ENCODE results near the gene NDUFV2. TPM values are rescaled to one million over a fixed set of nuclear protein-coding genes. Genes with fewer than 3 reads are reported as not detected.
A peak's percentile ranks its signal among the peaks of the same experiment; 100 is the strongest.

Gene NDUFV2
- total and polyA plus RNA-seq, 2 of the 13 experiments (the other 11 are each of a cell fraction or from before 2014, with no cell fraction given): 216 to 299 TPM

DNA sequence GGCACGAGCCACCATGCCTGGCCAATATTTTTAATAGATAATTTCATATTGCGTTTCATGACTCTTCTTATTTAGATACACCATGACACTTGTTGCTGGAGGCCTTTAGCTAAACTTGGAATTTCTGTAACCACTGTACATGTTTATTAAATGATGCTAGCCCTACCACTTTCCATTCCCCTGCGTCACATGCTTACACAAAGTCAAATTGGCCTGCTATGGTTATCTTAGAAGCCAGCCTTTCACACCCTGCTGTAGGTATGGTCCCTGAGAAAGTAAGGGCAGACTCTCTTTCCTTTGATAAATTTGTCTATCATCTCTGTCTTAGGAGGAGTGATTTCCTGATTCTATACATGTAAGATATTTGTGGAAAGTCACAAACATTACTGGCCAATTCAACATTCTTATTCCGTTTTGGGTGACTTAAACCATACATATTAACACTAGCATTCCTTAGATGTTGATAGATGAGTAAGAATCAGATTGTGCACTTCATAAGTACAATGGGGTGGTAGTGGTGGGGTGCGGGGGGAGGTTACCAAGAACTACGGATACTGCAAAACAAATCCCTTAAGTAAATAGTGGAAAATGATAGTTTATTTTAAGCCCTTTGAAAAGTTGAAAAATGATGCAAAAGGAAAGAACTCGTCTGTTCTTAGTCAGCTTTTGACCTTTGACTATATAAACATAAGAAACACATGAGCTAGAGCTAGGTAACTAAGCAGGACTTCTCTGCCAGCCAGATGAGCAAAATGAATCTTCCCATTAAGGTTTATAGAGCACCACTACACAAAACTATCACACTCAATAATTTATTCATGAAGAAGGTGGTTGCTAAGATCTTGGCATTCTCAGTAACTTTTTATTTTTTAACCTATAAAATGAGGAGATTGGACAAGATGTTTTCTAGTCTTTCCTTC lies 7.9 kb upstream of the NDUFV2 start (continued):
- TF ChIP-seq GPN1 (CRISPR knock-in tag; IDR thresholded peaks at IDR 0.05; ENCODE audit: borderline replicate concordance): no peak
- TF ChIP-seq, protein P1, sequence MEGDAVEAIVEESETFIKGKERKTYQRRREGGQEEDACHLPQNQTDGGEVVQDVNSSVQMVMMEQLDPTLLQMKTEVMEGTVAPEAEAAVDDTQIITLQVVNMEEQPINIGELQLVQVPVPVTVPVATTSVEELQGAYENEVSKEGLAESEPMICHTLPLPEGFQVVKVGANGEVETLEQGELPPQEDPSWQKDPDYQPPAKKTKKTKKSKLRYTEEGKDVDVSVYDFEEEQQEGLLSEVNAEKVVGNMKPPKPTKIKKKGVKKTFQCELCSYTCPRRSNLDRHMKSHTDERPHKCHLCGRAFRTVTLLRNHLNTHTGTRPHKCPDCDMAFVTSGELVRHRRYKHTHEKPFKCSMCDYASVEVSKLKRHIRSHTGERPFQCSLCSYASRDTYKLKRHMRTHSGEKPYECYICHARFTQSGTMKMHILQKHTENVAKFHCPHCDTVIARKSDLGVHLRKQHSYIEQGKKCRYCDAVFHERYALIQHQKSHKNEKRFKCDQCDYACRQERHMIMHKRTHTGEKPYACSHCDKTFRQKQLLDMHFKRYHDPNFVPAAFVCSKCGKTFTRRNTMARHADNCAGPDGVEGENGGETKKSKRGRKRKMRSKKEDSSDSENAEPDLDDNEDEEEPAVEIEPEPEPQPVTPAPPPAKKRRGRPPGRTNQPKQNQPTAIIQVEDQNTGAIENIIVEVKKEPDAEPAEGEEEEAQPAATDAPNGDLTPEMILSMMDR (CRISPR knock-in tag; IDR thresholded peaks at IDR 0.05): no peak
- peak in 1 of 2 experiments; percentile 83; a peak in 2 of 4 replicates for TF ChIP-seq NR2F1 (CRISPR knock-in tag; IDR thresholded peaks at IDR 0.05)
- TF ChIP-seq, protein P2, sequence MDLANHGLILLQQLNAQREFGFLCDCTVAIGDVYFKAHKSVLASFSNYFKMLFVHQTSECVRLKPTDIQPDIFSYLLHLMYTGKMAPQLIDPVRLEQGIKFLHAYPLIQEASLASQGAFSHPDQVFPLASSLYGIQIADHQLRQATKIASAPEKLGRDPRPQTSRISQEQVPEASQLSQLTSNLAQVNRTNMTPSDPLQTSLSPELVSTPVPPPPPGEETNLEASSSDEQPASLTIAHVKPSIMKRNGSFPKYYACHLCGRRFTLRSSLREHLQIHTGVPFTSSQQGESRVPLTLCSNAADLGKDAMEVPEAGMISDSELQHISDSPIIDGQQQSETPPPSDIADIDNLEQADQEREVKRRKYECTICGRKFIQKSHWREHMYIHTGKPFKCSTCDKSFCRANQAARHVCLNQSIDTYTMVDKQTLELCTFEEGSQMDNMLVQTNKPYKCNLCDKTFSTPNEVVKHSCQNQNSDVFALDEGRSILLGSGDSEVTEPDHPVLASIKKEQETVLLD (CRISPR knock-in tag; IDR thresholded peaks at IDR 0.05; ENCODE audit: low read depth): no peak
- peak; percentile 77 for TF ChIP-seq RXRB (CRISPR knock-in tag; IDR thresholded peaks at IDR 0.05; ENCODE audit: borderline replicate concordance)
- TF ChIP-seq RFX1 (IDR thresholded peaks at IDR 0.05): peak; percentile 5; the same call in 1 of the 2 replicates
- 0 out of 2 replicates have a peak, but pooled peaks have one; percentile 16 for TF ChIP-seq ZNF12 (CRISPR knock-in tag; IDR thresholded peaks at IDR 0.05)
- TF ChIP-seq MIER3 (CRISPR knock-in tag; IDR thresholded peaks at IDR 0.05; ENCODE audit: borderline replicate concordance): no peak
- TF ChIP-seq, protein P3, sequence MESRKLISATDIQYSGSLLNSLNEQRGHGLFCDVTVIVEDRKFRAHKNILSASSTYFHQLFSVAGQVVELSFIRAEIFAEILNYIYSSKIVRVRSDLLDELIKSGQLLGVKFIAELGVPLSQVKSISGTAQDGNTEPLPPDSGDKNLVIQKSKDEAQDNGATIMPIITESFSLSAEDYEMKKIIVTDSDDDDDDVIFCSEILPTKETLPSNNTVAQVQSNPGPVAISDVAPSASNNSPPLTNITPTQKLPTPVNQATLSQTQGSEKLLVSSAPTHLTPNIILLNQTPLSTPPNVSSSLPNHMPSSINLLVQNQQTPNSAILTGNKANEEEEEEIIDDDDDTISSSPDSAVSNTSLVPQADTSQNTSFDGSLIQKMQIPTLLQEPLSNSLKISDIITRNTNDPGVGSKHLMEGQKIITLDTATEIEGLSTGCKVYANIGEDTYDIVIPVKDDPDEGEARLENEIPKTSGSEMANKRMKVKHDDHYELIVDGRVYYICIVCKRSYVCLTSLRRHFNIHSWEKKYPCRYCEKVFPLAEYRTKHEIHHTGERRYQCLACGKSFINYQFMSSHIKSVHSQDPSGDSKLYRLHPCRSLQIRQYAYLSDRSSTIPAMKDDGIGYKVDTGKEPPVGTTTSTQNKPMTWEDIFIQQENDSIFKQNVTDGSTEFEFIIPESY (CRISPR knock-in tag; IDR thresholded peaks at IDR 0.05): no peak
- no peak for TF ChIP-seq ATF7 (IDR thresholded peaks at IDR 0.05)
- TF ChIP-seq ATF7 (CRISPR knock-in tag; IDR thresholded peaks at IDR 0.05): no peak
- TF ChIP-seq FOXJ3 (CRISPR knock-in tag; IDR thresholded peaks at IDR 0.05; ENCODE audit: borderline replicate concordance): no peak; the same call in 1 of the 2 replicates
- TF ChIP-seq, protein P4, sequence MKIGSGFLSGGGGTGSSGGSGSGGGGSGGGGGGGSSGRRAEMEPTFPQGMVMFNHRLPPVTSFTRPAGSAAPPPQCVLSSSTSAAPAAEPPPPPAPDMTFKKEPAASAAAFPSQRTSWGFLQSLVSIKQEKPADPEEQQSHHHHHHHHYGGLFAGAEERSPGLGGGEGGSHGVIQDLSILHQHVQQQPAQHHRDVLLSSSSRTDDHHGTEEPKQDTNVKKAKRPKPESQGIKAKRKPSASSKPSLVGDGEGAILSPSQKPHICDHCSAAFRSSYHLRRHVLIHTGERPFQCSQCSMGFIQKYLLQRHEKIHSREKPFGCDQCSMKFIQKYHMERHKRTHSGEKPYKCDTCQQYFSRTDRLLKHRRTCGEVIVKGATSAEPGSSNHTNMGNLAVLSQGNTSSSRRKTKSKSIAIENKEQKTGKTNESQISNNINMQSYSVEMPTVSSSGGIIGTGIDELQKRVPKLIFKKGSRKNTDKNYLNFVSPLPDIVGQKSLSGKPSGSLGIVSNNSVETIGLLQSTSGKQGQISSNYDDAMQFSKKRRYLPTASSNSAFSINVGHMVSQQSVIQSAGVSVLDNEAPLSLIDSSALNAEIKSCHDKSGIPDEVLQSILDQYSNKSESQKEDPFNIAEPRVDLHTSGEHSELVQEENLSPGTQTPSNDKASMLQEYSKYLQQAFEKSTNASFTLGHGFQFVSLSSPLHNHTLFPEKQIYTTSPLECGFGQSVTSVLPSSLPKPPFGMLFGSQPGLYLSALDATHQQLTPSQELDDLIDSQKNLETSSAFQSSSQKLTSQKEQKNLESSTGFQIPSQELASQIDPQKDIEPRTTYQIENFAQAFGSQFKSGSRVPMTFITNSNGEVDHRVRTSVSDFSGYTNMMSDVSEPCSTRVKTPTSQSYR (CRISPR knock-in tag; IDR thresholded peaks at IDR 0.05; ENCODE audit: borderline replicate concordance): peak; percentile 67; the same call in 1 of the 2 replicates
- TF ChIP-seq, protein P5, sequence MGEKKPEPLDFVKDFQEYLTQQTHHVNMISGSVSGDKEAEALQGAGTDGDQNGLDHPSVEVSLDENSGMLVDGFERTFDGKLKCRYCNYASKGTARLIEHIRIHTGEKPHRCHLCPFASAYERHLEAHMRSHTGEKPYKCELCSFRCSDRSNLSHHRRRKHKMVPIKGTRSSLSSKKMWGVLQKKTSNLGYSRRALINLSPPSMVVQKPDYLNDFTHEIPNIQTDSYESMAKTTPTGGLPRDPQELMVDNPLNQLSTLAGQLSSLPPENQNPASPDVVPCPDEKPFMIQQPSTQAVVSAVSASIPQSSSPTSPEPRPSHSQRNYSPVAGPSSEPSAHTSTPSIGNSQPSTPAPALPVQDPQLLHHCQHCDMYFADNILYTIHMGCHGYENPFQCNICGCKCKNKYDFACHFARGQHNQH (CRISPR knock-in tag; IDR thresholded peaks at IDR 0.05): no peak
- TF ChIP-seq PPARG (CRISPR knock-in tag; conservative IDR thresholded peaks at IDR 0.05): peak; percentile 94
- TF ChIP-seq IRF2 (CRISPR knock-in tag; IDR thresholded peaks at IDR 0.05): 0 out of 2 replicates have a peak, but pooled peaks have one; percentile 17
- no peak for TF ChIP-seq MTA3 (CRISPR knock-in tag; IDR thresholded peaks at IDR 0.05)
- TF ChIP-seq FOXO1 (CRISPR knock-in tag; IDR thresholded peaks at IDR 0.05): peak; percentile 31; the same call in 1 of the 2 replicates
- peak; percentile 58; the same call in 1 of the 2 replicates for TF ChIP-seq TCF7L2 (IDR thresholded peaks at IDR 0.05; ENCODE audit: low read depth, low read length)
- peak; percentile 84 for TF ChIP-seq NCOR1 (IDR thresholded peaks at IDR 0.05; ENCODE audit: borderline replicate concordance, low read length)
